Measurements from ENCODE around the gene NOS1AP. TPM values are rescaled to one million over a fixed set of nuclear protein-coding genes. Genes with fewer than 3 reads are reported as not detected.
A peak's percentile ranks its signal among the peaks of the same experiment; 100 is the strongest.

The NOS1AP gene
- total and polyA plus RNA-seq, 2 experiments from 2014 or later = 5.8 to 6.6 TPM

GRCh38 chr1:162284206-162284955 lies 214.9 kb downstream of the NOS1AP start (continued):
- TF ChIP-seq ZNF462 (CRISPR knock-in tag; IDR thresholded peaks at IDR 0.05) (no peak), CREB1 (CRISPR knock-in tag; IDR thresholded peaks at IDR 0.05; ENCODE audit: low read depth) (no peak), JUNB (IDR thresholded peaks at IDR 0.05; ENCODE audit: unreplicated experiment) (no peak)

- ATAC-seq = peak; percentile 78
- H3K9me3 Mint-ChIP-seq = no peaks in the 10 kb centered on the region
- TF ChIP-seq NANOG (IDR thresholded peaks at IDR 0.05; ENCODE audit: borderline replicate concordance) (no peak), POLR2AphosphoS5 (IDR thresholded peaks at IDR 0.05; ENCODE audit: low read depth) (no peak), CTCF (conservative IDR thresholded peaks at IDR 0.05; ENCODE audit: low read depth in 2 of 2) (no peak), REST (IDR thresholded peaks at IDR 0.05; ENCODE audit: unreplicated experiment) (no peak), EZH2 (IDR thresholded peaks at IDR 0.05; ENCODE audit: low read depth, unreplicated experiment) (no peak), ZNF114 (CRISPR knock-in tag; IDR thresholded peaks at IDR 0.05) (no peak), ZNF331 (CRISPR knock-in tag; IDR thresholded peaks at IDR 0.05; ENCODE audit: low read depth) (no peak), CREB1 (CRISPR knock-in tag; IDR thresholded peaks at IDR 0.05; ENCODE audit: low read depth) (no peak)
Observed at GRCh38 chr1:162285149-162285561, 215.7 kb downstream of the NOS1AP start.

More at GRCh38 chr1:162285149-162285561, 215.7 kb downstream of the NOS1AP start:
- Histone ChIP-seq H4K20me1 (replicated peaks; ENCODE audit: insufficient read depth) (0 out of 2 replicates have a peak, but pooled peaks cover 6% of the 10 kb centered on the region), H3K4me3 (no peak overlapping the region), H3K27ac (ENCODE audit: low read depth) (no peak overlapping the region), H3K9me2 (ENCODE audit: insufficient read depth) (0 out of 2 replicates have a peak, but pooled peaks cover 2% of the 10 kb centered on the region), H3K79me2 (replicated peaks; ENCODE audit: insufficient read depth) (no peaks in the 10 kb centered on the region), H3K4me2 (no peak overlapping the region), H3K4me1 (ENCODE audit: insufficient read depth) (no peaks in the 10 kb centered on the region), H3F3A (replicated peaks; ENCODE audit: low read depth) (no peaks in the 10 kb centered on the region), H3K27me3 (ENCODE audit: insufficient read depth) (no peaks in the 10 kb centered on the region), H3K36me3 (ENCODE audit: insufficient read depth) (no peaks in the 10 kb centered on the region), H2AFZ (no peak overlapping the region)
- DNase-seq (ENCODE audit: low spot score) = peak; percentile 9
- Mint-ChIP-seq H3K27me3 (ENCODE audit: insufficient read depth, low read depth, poor library complexity) (no peaks in the 10 kb centered on the region), H3K36me3 (ENCODE audit: low read depth) (no peaks in the 10 kb centered on the region), H3K4me1 (peaks cover 16% of the 10 kb centered on the region), H3K27ac (no peak overlapping the region; the same call in 1 of the 2 replicates), H3K4me3 (no peak overlapping the region)
